Measurements from ENCODE around the gene SCN9A. TPM values are rescaled to one million over a fixed set of nuclear protein-coding genes. Genes with fewer than 3 reads are reported as not detected.

The SCN9A gene
- total and polyA plus RNA-seq, 9 of the 15 experiments (the other 6 are each of a cell fraction or from before 2014, with no cell fraction given), result 1.4 to 22.8 (median 7.1) TPM

DNA sequence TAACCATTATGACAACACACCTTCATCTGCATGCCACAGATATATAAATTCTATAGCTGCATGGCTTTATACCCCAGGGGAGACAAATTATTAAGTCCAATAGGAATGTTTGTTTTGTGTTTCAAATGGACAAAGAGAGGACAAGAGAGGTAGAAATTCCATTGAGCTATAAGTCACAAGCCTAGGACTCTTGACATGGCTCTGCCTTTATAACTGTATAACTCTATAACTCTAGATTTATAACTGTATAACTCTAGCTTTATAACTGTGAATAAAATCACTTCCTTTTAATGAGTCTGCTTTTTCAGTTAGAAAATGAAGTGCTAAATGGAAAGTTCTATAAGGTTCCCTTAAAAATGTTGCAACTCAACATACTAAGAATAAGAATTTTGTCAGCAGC is 106.4 kb downstream of the SCN9A start:
- DNase-seq (ENCODE audit: extremely low read depth in 1 of 4, low spot score in 3 of 4), result no peak
- Histone ChIP-seq H3K27ac (ENCODE audit: extremely low read depth, low read depth, low read length) (no peak overlapping the region), H3K36me3 (ENCODE audit: control insufficient read depth, insufficient read depth, low read length) (no peaks in the 10 kb centered on the region), H3K27me3 (ENCODE audit: control insufficient read depth in 2 of 2, insufficient read depth in 2 of 2, low read length in 2 of 2) (no peaks in the 10 kb centered on the region), H3K4me2 (ENCODE audit: insufficient read depth, low read length) (no peak overlapping the region), H4K20me1 (replicated peaks; ENCODE audit: control insufficient read depth, insufficient read depth, low read length) (no peaks in the 10 kb centered on the region), H3K9ac (ENCODE audit: insufficient read depth in 1 of 2, low read depth in 2 of 2, low read length in 2 of 2) (no peak overlapping the region), H3K9me3 (replicated peaks; ENCODE audit: control insufficient read depth, insufficient read depth, low read depth, low read length) (no peaks in the 10 kb centered on the region), H2AFZ (ENCODE audit: low read depth, low read length) (no peak overlapping the region), H3K9me1 (ENCODE audit: control insufficient read depth, insufficient read depth, low read length) (no peaks in the 10 kb centered on the region), H3K4me3 (no peak overlapping the region), H3K79me2 (ENCODE audit: control insufficient read depth, insufficient read depth, low read length) (no peaks in the 10 kb centered on the region), H3K4me1 (replicated peaks in 1 of 2; ENCODE audit: control insufficient read depth in 2 of 2, insufficient read depth in 2 of 2, low read length in 2 of 2) (no peaks in the 10 kb centered on the region)
- in situ Hi-C loops (cut with MboI), result no loop called here
- TF ChIP-seq SIRT6 (IDR thresholded peaks at IDR 0.05; ENCODE audit: low read depth, low read length) (no peak), FIP1L1 (IDR thresholded peaks at IDR 0.05; ENCODE audit: low read depth, low read length, poor library complexity, severe bottlenecking) (no peak), ATF1 (CRISPR knock-in tag; IDR thresholded peaks at IDR 0.05) (no peak), ATF1 (tag; IDR thresholded peaks at IDR 0.05) (no peak), CHCHD3 (CRISPR knock-in tag; IDR thresholded peaks at IDR 0.05) (no peak), ESRRB (CRISPR knock-in tag; IDR thresholded peaks at IDR 0.05; ENCODE audit: borderline replicate concordance) (no peak), TSHZ1 (CRISPR knock-in tag; IDR thresholded peaks at IDR 0.05) (no peak), MAZ (CRISPR knock-in tag; conservative IDR thresholded peaks at IDR 0.05 in 1 of 2, IDR thresholded peaks at IDR 0.05 in 1 of 2) (no peak), SAP30 (IDR thresholded peaks at IDR 0.05; ENCODE audit: borderline replicate concordance, insufficient read depth, low read depth, low read length, poor library complexity, severe bottlenecking) (no peak), ZBTB1 (CRISPR knock-in tag; IDR thresholded peaks at IDR 0.05; ENCODE audit: borderline replicate concordance, low read depth) (no peak)
- TF ChIP-seq, protein P1, sequence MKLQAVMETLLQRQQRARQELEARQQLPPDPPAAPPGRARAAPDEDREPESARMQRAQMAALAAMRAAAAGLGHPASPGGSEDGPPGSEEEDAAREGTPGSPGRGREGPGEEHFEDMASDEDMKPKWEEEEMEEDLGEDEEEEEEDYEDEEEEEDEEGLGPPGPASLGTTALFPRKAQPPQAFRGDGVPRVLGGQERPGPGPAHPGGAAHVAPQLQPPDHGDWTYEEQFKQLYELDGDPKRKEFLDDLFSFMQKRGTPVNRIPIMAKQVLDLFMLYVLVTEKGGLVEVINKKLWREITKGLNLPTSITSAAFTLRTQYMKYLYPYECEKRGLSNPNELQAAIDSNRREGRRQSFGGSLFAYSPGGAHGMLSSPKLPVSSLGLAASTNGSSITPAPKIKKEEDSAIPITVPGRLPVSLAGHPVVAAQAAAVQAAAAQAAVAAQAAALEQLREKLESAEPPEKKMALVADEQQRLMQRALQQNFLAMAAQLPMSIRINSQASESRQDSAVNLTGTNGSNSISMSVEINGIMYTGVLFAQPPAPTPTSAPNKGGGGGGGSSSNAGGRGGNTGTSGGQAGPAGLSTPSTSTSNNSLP (IDR thresholded peaks at IDR 0.05; ENCODE audit: borderline replicate concordance, low read depth, low read length), result no peak
- TF ChIP-seq, protein P2, sequence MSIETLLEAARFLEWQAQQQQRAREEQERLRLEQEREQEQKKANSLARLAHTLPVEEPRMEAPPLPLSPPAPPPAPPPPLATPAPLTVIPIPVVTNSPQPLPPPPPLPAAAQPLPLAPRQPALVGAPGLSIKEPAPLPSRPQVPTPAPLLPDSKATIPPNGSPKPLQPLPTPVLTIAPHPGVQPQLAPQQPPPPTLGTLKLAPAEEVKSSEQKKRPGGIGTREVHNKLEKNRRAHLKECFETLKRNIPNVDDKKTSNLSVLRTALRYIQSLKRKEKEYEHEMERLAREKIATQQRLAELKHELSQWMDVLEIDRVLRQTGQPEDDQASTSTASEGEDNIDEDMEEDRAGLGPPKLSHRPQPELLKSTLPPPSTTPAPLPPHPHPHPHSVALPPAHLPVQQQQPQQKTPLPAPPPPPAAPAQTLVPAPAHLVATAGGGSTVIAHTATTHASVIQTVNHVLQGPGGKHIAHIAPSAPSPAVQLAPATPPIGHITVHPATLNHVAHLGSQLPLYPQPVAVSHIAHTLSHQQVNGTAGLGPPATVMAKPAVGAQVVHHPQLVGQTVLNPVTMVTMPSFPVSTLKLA (conservative IDR thresholded peaks at IDR 0.05), result no peak
- TF ChIP-seq, protein P3, sequence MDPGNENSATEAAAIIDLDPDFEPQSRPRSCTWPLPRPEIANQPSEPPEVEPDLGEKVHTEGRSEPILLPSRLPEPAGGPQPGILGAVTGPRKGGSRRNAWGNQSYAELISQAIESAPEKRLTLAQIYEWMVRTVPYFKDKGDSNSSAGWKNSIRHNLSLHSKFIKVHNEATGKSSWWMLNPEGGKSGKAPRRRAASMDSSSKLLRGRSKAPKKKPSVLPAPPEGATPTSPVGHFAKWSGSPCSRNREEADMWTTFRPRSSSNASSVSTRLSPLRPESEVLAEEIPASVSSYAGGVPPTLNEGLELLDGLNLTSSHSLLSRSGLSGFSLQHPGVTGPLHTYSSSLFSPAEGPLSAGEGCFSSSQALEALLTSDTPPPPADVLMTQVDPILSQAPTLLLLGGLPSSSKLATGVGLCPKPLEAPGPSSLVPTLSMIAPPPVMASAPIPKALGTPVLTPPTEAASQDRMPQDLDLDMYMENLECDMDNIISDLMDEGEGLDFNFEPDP (CRISPR knock-in tag; IDR thresholded peaks at IDR 0.05), result no peak
- BruUV-seq (replicated peaks), result no TSS peak
- ChIA-PET CTCF (ENCODE audit: low intra/inter-chr PET ratio) (no interaction called here), POLR2A (interaction anchor here (0.5 kb wide), 1 partner anchor 56 kb away, joined by 3 read pairs; no protein-coding TSS in a partner anchor)
- no peak for ATAC-seq
- FAIRE-seq, result no peak
- intact Hi-C loops (cut with micrococcal nuclease), result no loop called here
